ENCODE results near the gene GABPA.

Gene GABPA

DNA sequence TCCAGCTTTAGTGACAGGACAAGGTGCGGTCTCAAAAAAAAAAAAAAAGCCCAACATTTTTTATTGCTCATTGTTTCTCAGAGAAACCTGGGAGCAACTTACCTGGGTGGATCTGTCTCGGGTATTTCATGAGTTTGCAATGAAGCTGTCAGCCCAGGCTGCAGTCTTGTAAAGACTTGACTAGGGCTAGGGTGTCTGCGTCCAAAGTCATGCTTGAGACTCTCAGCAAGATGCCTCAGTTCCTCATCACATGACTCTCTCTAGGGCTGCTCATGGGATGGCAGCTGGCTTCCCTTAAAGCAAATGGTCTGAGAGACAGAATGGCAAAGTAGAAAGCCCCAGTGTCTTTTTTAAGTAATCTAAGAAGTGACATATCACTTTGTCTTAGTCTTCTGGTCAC lies 8.1 kb downstream of the GABPA start:
- no peak overlapping the region for H3K27ac ChIP-seq
- TF ChIP-seq CTCF (IDR thresholded peaks at IDR 0.05) (no peak), ZFX (IDR thresholded peaks at IDR 0.05; ENCODE audit: borderline replicate concordance) (no peak)

DNA sequence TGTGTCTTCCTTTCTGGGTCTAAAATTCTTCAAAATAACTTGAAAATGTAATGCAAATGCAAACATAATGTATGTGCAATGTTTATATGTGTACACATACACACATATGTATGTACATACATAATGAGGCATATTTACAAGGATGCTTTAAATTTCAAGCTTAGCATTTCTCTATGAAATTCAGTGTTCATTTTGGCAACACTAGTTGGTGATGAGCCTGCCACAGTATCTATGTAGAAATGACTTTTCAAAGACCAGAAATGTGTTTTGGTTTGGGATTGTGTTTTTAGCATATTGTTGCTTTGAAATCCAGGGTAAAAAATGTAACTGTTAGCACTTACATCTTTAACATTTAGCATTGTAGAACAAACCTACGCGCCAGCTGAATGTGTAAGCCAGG lies 10.1 kb downstream of the GABPA start:
- TF ChIP-seq CTCF (IDR thresholded peaks at IDR 0.05) (no peak), ZFX (IDR thresholded peaks at IDR 0.05; ENCODE audit: borderline replicate concordance) (no peak)
- H3K27ac ChIP-seq = no peak overlapping the region

DNA sequence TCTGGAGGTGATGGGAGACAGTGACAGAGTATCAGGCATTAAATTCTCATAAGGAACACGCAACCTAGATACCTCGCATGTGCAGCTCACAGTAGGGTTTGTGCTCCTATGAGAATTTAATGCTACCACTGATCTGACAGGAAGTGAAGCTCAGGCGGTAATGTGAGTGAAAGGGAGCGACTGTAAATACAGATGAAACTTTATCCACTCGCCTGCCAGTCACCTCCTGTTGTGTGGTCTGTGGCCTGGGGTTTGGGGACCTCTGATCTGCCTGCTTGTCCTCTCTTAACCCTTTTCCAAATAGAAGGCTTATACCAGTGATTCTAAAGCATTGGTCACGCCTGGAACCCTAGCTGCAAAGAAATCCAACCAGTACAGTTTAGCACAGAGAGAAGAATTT lies 15.3 kb downstream of the GABPA start:
- TF ChIP-seq ZFX (IDR thresholded peaks at IDR 0.05; ENCODE audit: borderline replicate concordance) (no peak), CTCF (IDR thresholded peaks at IDR 0.05) (no peak)
- no peak overlapping the region for H3K27ac ChIP-seq

DNA sequence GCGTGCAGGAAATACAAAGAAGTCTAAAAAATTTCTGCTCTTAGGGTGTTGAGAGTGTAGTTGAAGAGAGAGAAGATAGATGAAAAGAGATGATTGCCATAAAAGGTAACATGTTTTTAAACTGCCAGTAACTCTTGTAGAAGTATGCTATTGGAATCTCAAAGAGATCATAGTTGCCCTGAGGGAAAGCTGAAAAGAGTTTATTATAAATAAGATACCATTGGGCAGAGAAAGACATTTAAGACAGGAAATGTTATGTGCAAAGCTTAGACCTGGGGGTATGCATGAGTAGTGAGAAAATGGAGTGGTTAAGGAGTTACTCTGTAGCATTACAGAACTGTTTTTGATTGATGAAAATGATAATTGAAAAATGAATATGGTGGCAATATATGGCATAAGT lies 17.6 kb downstream of the GABPA start:
- TF ChIP-seq ZFX (IDR thresholded peaks at IDR 0.05; ENCODE audit: borderline replicate concordance) (no peak), CTCF (IDR thresholded peaks at IDR 0.05) (no peak)
- no peak overlapping the region for H3K27ac ChIP-seq

GRCh38 chr21:25756190-25756932 lies 21.6 kb downstream of the GABPA start:
- H3K27ac ChIP-seq = no peak overlapping the region
- no peak for TF ChIP-seq ZFX (IDR thresholded peaks at IDR 0.05; ENCODE audit: borderline replicate concordance)
- no peak for TF ChIP-seq CTCF (IDR thresholded peaks at IDR 0.05)

DNA sequence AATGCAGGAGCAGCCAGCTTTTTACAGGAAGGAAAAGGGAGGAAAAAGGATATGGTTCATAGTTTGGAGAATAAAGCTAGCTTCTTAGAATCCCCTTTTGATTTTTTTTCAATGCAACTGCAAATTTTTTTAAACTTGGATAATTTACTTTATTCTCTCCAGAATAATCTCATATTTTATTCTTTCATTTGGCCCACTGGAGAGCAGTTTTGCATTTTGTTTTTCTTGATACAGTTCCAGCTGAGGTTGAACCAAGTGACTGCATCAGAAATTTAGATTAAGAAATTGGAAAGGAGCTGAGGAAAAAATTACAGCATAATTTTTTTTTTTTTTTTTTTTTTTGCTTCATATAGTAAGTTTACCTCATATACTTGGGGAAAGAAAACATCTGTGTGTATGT lies 22.8 kb downstream of the GABPA start:
- no peak overlapping the region for H3K27ac ChIP-seq
- TF ChIP-seq ZFX (IDR thresholded peaks at IDR 0.05; ENCODE audit: borderline replicate concordance) (no peak), CTCF (IDR thresholded peaks at IDR 0.05) (no peak)

DNA sequence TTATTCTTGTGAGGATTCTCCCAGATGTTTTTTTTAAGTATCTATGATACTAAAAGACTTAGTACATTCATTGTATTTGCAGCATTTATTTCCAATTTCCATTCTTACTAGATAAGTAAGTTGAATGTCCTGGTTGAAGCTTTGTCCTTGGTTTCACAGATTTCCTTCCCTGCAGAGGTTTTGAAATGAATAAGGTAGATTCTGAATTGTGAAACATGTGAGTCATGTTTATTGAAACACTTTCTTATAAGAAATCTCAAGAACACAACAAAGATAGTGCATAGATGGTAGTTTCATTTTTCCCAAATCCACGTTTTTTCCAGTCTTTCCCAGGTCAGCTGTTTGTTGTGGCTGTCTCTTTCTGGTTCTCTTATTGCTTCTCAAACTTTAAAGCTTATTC lies 24.8 kb downstream of the GABPA start:
- TF ChIP-seq ZFX (IDR thresholded peaks at IDR 0.05; ENCODE audit: borderline replicate concordance) = no peak
- no peak for TF ChIP-seq CTCF (IDR thresholded peaks at IDR 0.05)
- no peak overlapping the region for H3K27ac ChIP-seq

Measured in 22Rv1 (cell line).